ENCODE data around the gene TRIM41.

Gene TRIM41

GRCh38 chr5:181223058-181223728 lies at the start of gene TRIM41 (continued):
- TF ChIP-seq REST (tag by site-specific recombination; IDR thresholded peaks at IDR 0.05) (no peak), OVOL3 (tag by site-specific recombination; IDR thresholded peaks at IDR 0.05) (peak; percentile 50; the same call in 1 of the 2 replicates), ZNF777 (tag by site-specific recombination; IDR thresholded peaks at IDR 0.05; ENCODE audit: borderline replicate concordance) (no peak), ZBTB20 (tag by site-specific recombination; IDR thresholded peaks at IDR 0.05) (peak; percentile 74; the same call in 1 of the 2 replicates), ZNF146 (tag by site-specific recombination; IDR thresholded peaks at IDR 0.05) (peak; percentile 26; the same call in 1 of the 2 replicates), ZNF366 (tag by site-specific recombination; conservative IDR thresholded peaks at IDR 0.05) (peak; percentile 99), INSM2 (tag by site-specific recombination; IDR thresholded peaks at IDR 0.05) (peak; percentile 82), ZNF426 (tag by site-specific recombination; IDR thresholded peaks at IDR 0.05) (no peak), ZNF26 (tag by site-specific recombination; IDR thresholded peaks at IDR 0.05) (no peak), ZNF311 (tag by site-specific recombination; IDR thresholded peaks at IDR 0.05; ENCODE audit: borderline replicate concordance) (no peak), ZNF843 (tag by site-specific recombination; IDR thresholded peaks at IDR 0.05) (peak; percentile 54; the same call in 1 of the 2 replicates), KLF7 (tag by site-specific recombination; IDR thresholded peaks at IDR 0.05; ENCODE audit: borderline replicate concordance) (peak; percentile 77), ZNF645 (tag by site-specific recombination; IDR thresholded peaks at IDR 0.05) (0 out of 2 replicates have a peak, but pooled peaks have one; percentile 66), ZNF776 (tag by site-specific recombination; IDR thresholded peaks at IDR 0.05; ENCODE audit: borderline replicate concordance) (no peak), ZNF16 (tag by site-specific recombination; IDR thresholded peaks at IDR 0.05; ENCODE audit: low read depth) (no peak), ZXDB (tag by site-specific recombination; IDR thresholded peaks at IDR 0.05) (peak; percentile 94), ZNF341 (tag by site-specific recombination; IDR thresholded peaks at IDR 0.05; ENCODE audit: low read depth) (peak; percentile 99), EGR2 (tag by site-specific recombination; IDR thresholded peaks at IDR 0.05; ENCODE audit: low read depth) (no peak), ZNF174 (tag by site-specific recombination; IDR thresholded peaks at IDR 0.05) (no peak), BCL6B (tag by site-specific recombination; IDR thresholded peaks at IDR 0.05) (no peak), IKZF3 (tag by site-specific recombination; IDR thresholded peaks at IDR 0.05) (peak; percentile 92), ZSCAN5A (tag by site-specific recombination; IDR thresholded peaks at IDR 0.05) (peak; percentile 76; the same call in 1 of the 2 replicates), PRDM4 (tag by site-specific recombination; IDR thresholded peaks at IDR 0.05) (peak; percentile 98), OSR2 (tag by site-specific recombination; IDR thresholded peaks at IDR 0.05) (peak; percentile 30; the same call in 1 of the 2 replicates), ZNF701 (tag by site-specific recombination; IDR thresholded peaks at IDR 0.05) (no peak), ZNF19 (tag by site-specific recombination; IDR thresholded peaks at IDR 0.05; ENCODE audit: low read depth) (no peak)
